Measurements from ENCODE around the gene PFN4. TPM values are rescaled to one million over a fixed set of nuclear protein-coding genes. Genes with fewer than 3 reads are reported as not detected.

Gene PFN4
- total and polyA plus RNA-seq, 2 experiments from 2014 or later = 0.28 TPM; not detected in 1

- H3K36me3 ChIP-seq (ENCODE audit: insufficient read depth) = peaks cover 3% of the 10 kb centered on the region; the same call in 1 of the 2 replicates
- Mint-ChIP-seq H3K9me3 (peaks cover 21% of the 10 kb centered on the region), H3K36me3 (ENCODE audit: low read depth) (peaks cover 15% of the 10 kb centered on the region; the same call in 2 of the 3 replicates), H3K4me1 (no peaks in the 10 kb centered on the region), H3K4me3 (no peak overlapping the region), H3K27ac (peak overlapping the region; percentile 40; the same call in 1 of the 2 replicates), H3K27me3 (ENCODE audit: insufficient read depth, low read depth, poor library complexity) (peaks cover 2% of the 10 kb centered on the region)
- no peak overlapping the region for H3K27ac ChIP-seq (ENCODE audit: low read depth)
- no peak for DNase-seq (ENCODE audit: low spot score)
- H4K20me1 ChIP-seq (replicated peaks; ENCODE audit: insufficient read depth) = no peaks in the 10 kb centered on the region
- no peaks in the 10 kb centered on the region for H3F3A ChIP-seq (replicated peaks; ENCODE audit: low read depth)
- no peaks in the 10 kb centered on the region for H3K27me3 ChIP-seq (ENCODE audit: insufficient read depth)
- no peaks in the 10 kb centered on the region for H3K4me1 ChIP-seq (ENCODE audit: insufficient read depth)
- no peak for ATAC-seq
- TF ChIP-seq STAT1 (IDR thresholded peaks at IDR 0.05; ENCODE audit: unreplicated experiment) (no peak), ZNF462 (CRISPR knock-in tag; IDR thresholded peaks at IDR 0.05) (no peak), CREB1 (CRISPR knock-in tag; IDR thresholded peaks at IDR 0.05; ENCODE audit: low read depth) (no peak), ZNF114 (CRISPR knock-in tag; IDR thresholded peaks at IDR 0.05) (no peak), EZH2 (IDR thresholded peaks at IDR 0.05; ENCODE audit: low read depth, unreplicated experiment) (no peak), ETS1 (IDR thresholded peaks at IDR 0.05) (no peak), NANOG (IDR thresholded peaks at IDR 0.05; ENCODE audit: borderline replicate concordance) (no peak), REST (IDR thresholded peaks at IDR 0.05; ENCODE audit: unreplicated experiment) (no peak), ZNF331 (CRISPR knock-in tag; IDR thresholded peaks at IDR 0.05; ENCODE audit: low read depth) (no peak), CTCF (conservative IDR thresholded peaks at IDR 0.05; ENCODE audit: low read depth in 2 of 2) (no peak)
- no peaks in the 10 kb centered on the region for H3K79me2 ChIP-seq (replicated peaks; ENCODE audit: insufficient read depth)
- H3K4me2 ChIP-seq = no peak overlapping the region
- H3K9me2 ChIP-seq (ENCODE audit: insufficient read depth) = no peaks in the 10 kb centered on the region
- no peak overlapping the region for H3K4me3 ChIP-seq
- no peak overlapping the region for H2AFZ ChIP-seq
These were observed 12.4 kb downstream of the PFN4 start for GRCh38 chr2:24110660-24111303.

All from GM23338 (cell line).